Left colon (tissue), 2 donors: ENCODE data around the gene GJA5. TPM values are rescaled to one million over a fixed set of nuclear protein-coding genes. Genes with fewer than 3 reads are reported as not detected.

Experiments
- ATAC-seq: fragments of 200-7000 bp; cut with Tn5 transposase; one replicate; pipeline ENCODE4 v1.9.1; 2020; ENCODE audit warnings: mild to moderate bottlenecking, moderate library complexity
- DNase-seq, 2 donors: peaks; one replicate each; pipeline ENCODE4 v3.0.0-alpha.2; 2020
- intact Hi-C, 2 donors: fragments of 100-400 bp; cut with DNase I in 1 of 2; cut with micrococcal nuclease in 1 of 2; formaldehyde crosslinking; loops; one replicate each; pipeline versions ENCODE4 v1.11.2 to v1.14.0; 2022; cut with DNase I, micrococcal nuclease
- long read RNA-seq: library from polyadenylated mRNA; unstranded; transcript quantifications from one replicate; pipeline ENCODE4 v2.0.0, GENCODE V29; 2021
- total RNA-seq, 2 donors: library from RNA; stranded (reverse); fragmentation: NEBNext Ultra II Directional; extraction: Animal tissue kit (Norgen Biotek cat#: 25700); gene quantifications; one replicate each; pipeline ENCODE4 v1.2.1, GENCODE V29; 2021
- donor health status: DM: no; HTN: no; CAD: no.
- donor health status: DM: yes; HTN: yes; CAD: no.

The GJA5 gene
- 1 to 10 TPM; 2.5 to 3.0 TPM for total RNA-seq
- long read RNA-seq, partial matches to known transcripts = 0 of 1 reads
- long read RNA-seq, other reads (novel, unspliced or antisense) = 0 of 1 reads

DNA sequence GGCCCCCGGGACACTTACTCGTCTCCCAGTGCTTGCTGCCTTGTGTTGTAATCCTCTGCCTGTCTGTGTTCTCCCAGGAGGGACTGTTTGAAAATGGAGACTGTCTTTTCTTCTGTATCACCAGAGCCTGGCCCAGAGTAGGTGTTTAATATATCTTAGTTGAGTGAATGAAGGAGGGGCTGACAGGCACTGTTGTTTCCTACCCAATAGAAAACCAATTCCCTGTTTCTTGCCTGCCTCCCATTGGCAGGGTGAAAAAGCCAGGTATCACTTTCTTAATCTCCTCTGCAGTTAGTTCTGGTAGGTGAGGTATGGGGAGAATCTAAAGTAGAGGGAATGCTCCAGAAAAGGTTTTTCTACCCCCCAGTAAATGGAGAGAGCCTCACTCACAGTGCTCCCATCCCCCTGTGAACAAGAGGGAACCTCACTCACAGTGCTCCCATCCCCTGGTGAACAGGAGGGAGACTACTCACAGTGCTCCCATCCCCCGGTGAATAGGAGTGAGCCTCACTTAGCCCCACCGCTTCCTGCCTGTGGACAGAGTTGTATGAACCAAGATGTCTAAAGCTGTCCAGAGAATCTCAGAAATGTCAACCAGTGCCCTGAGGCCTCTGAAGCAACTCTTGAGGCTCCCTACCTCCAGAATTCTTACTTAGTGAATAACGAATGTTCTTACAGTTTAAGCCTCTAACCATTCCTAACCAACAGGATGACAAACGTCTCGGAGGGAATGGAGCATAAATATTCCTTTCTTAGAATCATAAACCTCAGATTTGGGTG is at the start of gene GJA5:
GJA5 (minus strand) TSS at position 122 of the 780 bp plus-strand sequence. CDS start 1,364 bp downstream, outside the sequence.
- DNase-seq (no peak), ATAC-seq (no peak)
- intact Hi-C loops = no loop called here

DNA sequence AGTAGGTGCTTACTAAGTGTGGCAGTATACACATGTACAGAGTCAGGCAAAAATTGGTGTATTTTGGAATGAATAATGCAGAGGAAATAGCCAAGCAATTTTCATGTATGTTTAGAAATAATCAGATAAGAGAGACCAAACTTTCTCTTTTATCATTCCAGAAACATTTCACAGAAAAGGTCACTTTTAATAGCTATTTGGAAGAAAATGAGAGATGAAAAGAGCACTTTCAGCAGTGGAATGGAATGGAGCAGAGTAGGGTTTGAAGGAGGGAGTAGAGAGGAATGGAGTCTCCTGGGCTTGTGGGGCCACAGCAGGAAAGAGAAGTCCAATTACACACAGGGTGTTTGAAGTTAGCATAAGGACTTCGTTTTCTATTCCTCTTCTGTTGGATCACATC is 48.8 kb upstream of the GJA5 start:
- intact Hi-C loops = no loop called here
- no peak for ATAC-seq
- DNase-seq = no peak

DNA sequence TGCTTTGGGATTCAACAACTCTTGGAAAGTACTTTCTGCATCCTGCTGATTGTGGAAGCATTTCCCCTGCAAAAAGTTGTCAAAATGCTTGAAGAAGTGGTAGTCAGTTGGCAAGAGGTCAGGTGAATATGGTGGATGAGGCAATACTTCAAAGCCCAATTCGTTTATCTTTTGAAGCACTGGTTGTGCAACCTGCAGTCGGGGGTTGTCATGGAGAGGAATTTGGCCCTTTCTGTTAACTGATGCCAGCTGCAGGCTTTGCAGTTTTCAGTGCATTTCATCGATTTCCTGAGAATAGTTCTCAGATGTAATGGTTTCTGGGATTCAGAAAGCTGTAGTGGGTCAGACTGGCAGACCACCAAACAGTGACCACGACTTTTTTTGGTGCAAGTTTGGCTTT is 47.6 kb upstream of the GJA5 start:
- intact Hi-C loops = no loop called here
- no peak for ATAC-seq
- DNase-seq = no peak

DNA sequence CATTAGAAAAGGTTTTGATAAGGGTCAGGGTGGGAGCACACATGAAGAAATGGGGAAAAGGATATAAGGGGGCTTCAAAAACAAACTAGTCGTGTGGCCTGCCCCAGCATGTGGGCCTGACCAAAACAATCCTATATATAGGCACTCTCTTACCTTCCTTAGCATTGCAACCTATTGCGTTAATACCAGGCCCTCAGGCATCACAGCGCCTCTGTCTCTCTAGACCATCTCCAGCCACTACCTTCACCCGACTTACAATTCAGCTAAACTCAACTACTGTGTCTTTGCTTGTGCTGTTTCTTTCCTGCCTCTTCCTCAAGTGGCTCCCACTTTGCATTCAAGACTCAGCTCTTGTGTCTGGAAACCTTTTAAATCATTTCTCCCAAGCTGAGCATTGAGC is 47.0 kb upstream of the GJA5 start:
- no peak for DNase-seq
- ATAC-seq = no peak
- intact Hi-C loops = no loop called here

- ATAC-seq = no peak
- intact Hi-C loops = no loop called here
- DNase-seq = no peak
Observed at GRCh38 chr1:147804942-147805723, 44.7 kb upstream of the GJA5 start.

DNA sequence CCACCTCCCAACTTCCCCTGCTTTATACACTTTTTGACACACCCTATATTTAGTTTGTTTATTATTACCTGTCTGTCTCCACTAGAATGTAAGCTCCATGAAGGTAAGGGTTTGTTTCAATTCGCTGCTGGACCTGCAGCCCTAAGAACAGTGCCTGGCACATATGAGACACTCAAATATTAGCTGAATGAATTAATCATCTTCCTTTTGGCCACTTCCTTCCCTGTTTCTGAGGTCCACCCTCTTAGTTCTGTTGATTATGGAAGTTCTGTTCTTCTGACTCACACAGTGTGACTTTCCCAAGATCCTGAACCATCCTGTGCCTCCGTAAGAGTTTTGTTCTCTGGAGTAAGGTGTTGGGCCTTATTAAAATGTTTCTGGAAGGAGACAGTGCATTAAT is 40.4 kb upstream of the GJA5 start:
- ATAC-seq (no peak), DNase-seq (no peak)
- intact Hi-C loops = no loop called here

GRCh38 chr1:147798731-147799130 is 38.3 kb upstream of the GJA5 start:
- intact Hi-C loops = no loop called here
- DNase-seq = no peak
- ATAC-seq = no peak

GRCh38 chr1:147794570-147794969 is 34.2 kb upstream of the GJA5 start:
- DNase-seq (no peak), ATAC-seq (no peak)
- intact Hi-C loops = no loop called here

DNA sequence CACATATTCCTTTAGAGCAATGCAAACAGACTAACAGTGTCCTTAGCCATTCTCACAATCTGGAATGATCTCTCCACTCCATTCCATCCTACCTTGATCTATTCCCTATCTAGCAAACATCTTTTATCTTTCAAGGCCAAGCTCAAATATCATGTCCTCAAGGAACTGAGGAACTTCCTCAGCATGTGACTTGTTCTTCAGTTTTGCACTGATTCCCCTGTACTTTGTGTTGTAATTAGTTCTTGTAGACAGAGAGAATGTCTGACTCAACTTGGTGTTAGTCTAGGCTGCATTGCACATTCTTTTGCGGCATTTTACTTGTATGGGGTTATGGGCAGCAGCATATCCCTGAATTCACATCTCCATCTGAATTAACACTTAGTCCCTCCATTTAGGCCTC is 31.5 kb upstream of the GJA5 start:
- intact Hi-C loops = no loop called here
- DNase-seq = no peak
- ATAC-seq = no peak

DNA sequence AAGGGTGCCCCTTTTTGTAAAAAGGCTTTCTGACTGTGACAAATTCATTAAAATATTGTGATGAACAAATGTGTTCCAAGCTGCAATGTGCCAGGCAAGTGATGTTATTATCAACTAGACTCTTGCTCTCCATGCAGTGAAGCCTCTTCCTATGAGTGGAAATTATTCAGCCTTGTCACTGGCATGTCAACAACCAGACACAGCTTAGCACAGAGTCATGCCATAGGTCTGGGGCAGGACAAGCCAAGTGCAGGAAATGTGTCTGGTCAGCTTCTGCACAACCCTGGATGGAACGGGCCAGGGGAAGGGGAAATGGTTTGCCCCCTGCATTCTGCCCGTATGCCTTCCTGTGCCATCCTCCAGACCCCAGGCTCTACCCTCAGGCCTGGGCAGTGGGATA is 27.4 kb upstream of the GJA5 start:
- intact Hi-C loops = no loop called here
- no peak for ATAC-seq
- no peak for DNase-seq

GRCh38 chr1:147786536-147786935 is 26.1 kb upstream of the GJA5 start:
- DNase-seq (no peak), ATAC-seq (no peak)
- intact Hi-C loops = no loop called here

DNA sequence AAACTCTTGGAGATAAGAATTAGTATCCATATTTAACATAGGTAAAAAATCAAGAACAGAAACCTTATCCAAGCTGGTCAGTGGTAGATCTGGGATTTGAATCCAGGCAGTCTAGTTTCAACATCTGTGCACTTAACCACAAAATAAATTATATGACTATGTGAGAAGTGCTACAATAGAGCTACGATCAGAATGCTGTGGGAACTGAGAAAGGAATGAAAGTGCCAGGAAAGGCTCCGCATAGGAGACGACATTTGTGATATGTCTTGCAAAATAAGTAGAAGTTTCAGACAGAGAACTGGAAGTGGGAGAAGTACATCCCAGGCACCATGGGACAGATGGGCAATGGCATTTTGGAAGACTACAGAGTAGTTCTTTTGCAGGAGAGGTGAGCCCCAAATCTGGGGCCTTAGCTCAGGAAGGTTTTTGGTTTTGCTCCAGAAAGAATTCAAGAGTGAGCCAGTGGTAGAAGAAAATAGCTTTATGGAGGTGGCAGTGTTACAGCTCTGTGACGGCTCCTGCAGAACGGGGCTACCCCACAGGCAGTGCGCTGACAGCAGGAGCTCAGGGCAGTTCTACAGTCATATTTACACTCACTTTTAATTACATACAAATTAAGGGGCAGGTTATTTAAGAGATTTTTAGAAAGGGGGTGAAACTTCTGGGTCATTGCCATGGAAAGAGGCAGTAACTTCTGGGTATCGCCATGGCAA is 25.5 kb upstream of the GJA5 start:
- intact Hi-C loops = no loop called here
- DNase-seq (no peak), ATAC-seq (no peak)

- intact Hi-C loops = no loop called here
- ATAC-seq (no peak), DNase-seq (no peak)
Observed at GRCh38 chr1:147784941-147785340, 24.5 kb upstream of the GJA5 start.

DNA sequence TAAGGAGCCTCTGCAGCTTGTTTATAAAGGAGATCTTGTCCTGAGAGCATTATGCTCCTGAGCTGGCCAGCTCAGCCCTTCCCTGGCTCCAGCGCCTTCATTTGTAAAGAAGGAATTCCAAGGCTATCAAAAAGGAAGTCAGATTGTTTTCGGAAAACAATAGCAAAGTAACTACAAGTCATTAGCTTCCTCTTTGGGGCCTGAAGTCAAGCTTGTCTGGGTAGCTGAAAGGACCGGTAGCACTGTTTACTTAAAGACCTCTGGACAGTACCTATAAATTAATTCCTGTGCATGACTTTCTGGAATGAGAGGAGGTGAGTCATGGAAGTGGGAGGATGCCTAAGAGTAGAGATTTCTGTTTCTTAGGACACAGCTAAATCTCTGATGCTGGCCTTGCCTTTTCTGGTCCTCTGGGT is 20.7 kb upstream of the GJA5 start:
- intact Hi-C loops = no loop called here
- ATAC-seq = no peak
- DNase-seq = no peak

- DNase-seq = no peak
- no peak for ATAC-seq
- intact Hi-C loops = no loop called here
Observed at GRCh38 chr1:147777694-147778093, 17.3 kb upstream of the GJA5 start.

GRCh38 chr1:147773215-147773715 is 12.9 kb upstream of the GJA5 start:
- ATAC-seq = no peak
- no peak for DNase-seq
- intact Hi-C loops = no loop called here

DNA sequence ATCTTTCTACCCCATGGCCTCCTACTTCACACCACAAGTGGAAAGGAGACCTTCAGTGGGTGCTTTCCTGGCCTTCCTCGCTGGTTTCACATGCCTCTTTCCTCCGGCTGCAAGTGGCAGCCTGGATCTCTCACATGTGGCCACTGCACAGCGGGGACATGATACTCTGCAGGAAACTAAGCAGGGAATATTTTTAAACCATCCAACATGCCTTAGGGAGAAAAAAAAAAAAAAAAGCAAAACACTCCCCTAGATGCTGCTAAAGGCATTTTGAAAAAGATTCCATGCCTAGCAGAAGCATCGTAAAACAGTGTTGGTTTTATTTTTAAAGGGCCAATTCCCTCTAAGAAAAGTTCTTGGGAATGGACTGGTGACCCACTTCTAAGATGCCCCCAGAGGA is 12.2 kb upstream of the GJA5 start:
- ATAC-seq (no peak), DNase-seq (no peak)
- intact Hi-C loops = no loop called here

GRCh38 chr1:147771226-147772125 is 11.1 kb upstream of the GJA5 start:
- intact Hi-C loops = no loop called here
- ATAC-seq = no peak
- DNase-seq = no peak

GRCh38 chr1:147769106-147769505 is 8.7 kb upstream of the GJA5 start:
- intact Hi-C loops = no loop called here
- no peak for DNase-seq
- no peak for ATAC-seq
